Keratinocyte (primary cell): ENCODE measurements around the gene ITGAD. TPM values are rescaled to one million over a fixed set of nuclear protein-coding genes. Genes with fewer than 3 reads are reported as not detected.

Source experiments
- DNase-seq: peaks from one replicate; pipeline ENCODE4 v3.0.0-alpha.2; 2011; ENCODE audit warnings: low read depth, missing footprints, low spot score
- FAIRE-seq: peaks from 2 replicates; lab custom pipeline; 2011; peaks lifted over from hg19 to GRCh38; lab: Jason Lieb, UNC
- H2AFZ ChIP-seq: 2 replicates; pipeline ENCODE4 v1.6.0; 2012; ENCODE audit warnings: low read length, control low read depth, inconsistent platforms; ENCODE audit not compliant: control insufficient read depth
- H3K27ac ChIP-seq: 2 replicates; pipeline ENCODE4 v1.5.1; 2011; ENCODE audit warnings: low read length; ENCODE audit not compliant: control insufficient read depth, insufficient read depth
- H3K27me3 ChIP-seq: 3 replicates; pipeline ENCODE4 v1.6.0; 2011; ENCODE audit warnings: low read length; ENCODE audit not compliant: control insufficient read depth, insufficient read depth; ENCODE audit errors: extremely low read depth
- H3K36me3 ChIP-seq, 2 experiments: 2 replicates in 1 of 2; 3 replicates in 1 of 2; pipeline ENCODE4 v1.5.1; 2011; ENCODE audit warnings: low read length in 2 of 2, mild to moderate bottlenecking in 1 of 2; ENCODE audit not compliant: control insufficient read depth in 2 of 2, insufficient read depth in 2 of 2; ENCODE audit errors: extremely low read depth in 1 of 2
- H3K4me1 ChIP-seq: 3 replicates; pipeline ENCODE4 v1.5.1; 2011; ENCODE audit warnings: low read length; ENCODE audit not compliant: control insufficient read depth, insufficient read depth; ENCODE audit errors: extremely low read depth
- H3K4me2 ChIP-seq: 3 replicates; pipeline ENCODE4 v1.6.0; 2011; ENCODE audit warnings: low read depth, low read length; ENCODE audit not compliant: control insufficient read depth, insufficient read depth; ENCODE audit errors: extremely low read depth
- H3K4me3 ChIP-seq, 3 experiments: fragments of 200-600 bp in 1 of 3; sonication (generic) in 1 of 3; 2 replicates in 2 of 3; 3 replicates in 1 of 3; pipeline ENCODE4 v1.5.1; 2011 to 2016; ENCODE audit warnings: low read length in 3 of 3, mild to moderate bottlenecking in 3 of 3, control low read depth in 2 of 3, inconsistent platforms in 1 of 3, low read depth in 1 of 3, mixed read lengths in 1 of 3, mixed run types in 1 of 3, moderate library complexity in 1 of 3; ENCODE audit not compliant: control insufficient read depth in 2 of 3, insufficient read depth in 2 of 3; ENCODE audit errors: extremely low read depth in 1 of 3
- H3K79me2 ChIP-seq: 2 replicates; pipeline ENCODE4 v1.6.0; 2012; ENCODE audit warnings: low read length; ENCODE audit not compliant: control insufficient read depth, insufficient read depth
- H3K9ac ChIP-seq: 3 replicates; pipeline ENCODE4 v1.6.0; 2011; ENCODE audit warnings: low read length; ENCODE audit not compliant: control insufficient read depth, insufficient read depth; ENCODE audit errors: extremely low read depth
- H3K9me1 ChIP-seq: 3 replicates; pipeline ENCODE4 v1.6.0; 2011; ENCODE audit warnings: low read length; ENCODE audit not compliant: control insufficient read depth, insufficient read depth; ENCODE audit errors: extremely low read depth
- H3K9me3 ChIP-seq: 2 replicates; pipeline ENCODE4 v1.5.1; 2012; ENCODE audit warnings: low read depth, low read length; ENCODE audit not compliant: control insufficient read depth
- H4K20me1 ChIP-seq: 3 replicates; pipeline ENCODE4 v1.6.0; 2011; ENCODE audit warnings: low read length; ENCODE audit not compliant: control insufficient read depth, insufficient read depth; ENCODE audit errors: extremely low read depth
- EZH2 ChIP-seq: IDR thresholded peaks from one replicate; pipeline ENCODE4 v1.6.1; 2012; ENCODE audit warnings: inconsistent platforms, mild to moderate bottlenecking, low read length, moderate library complexity
- dilution Hi-C: fragments of 300-500 bp; cut with MboI; formaldehyde crosslinking; loops from one replicate; pipeline ENCODE4 v1.7.0; 2020; ENCODE audit warnings: low sequenced_read_pairs; ENCODE audit not compliant: extremely low pct_ligation_motif_present
- polyA plus RNA-seq, 5 experiments: library from polyadenylated mRNA; depleted of rRNA in 3 of 5; stranded (reverse) in 3 of 5; stranded (forward) in 1 of 5; unstranded in 1 of 5; fragments of >200 nt; gene quantifications; 1 replicate in 1 of 5; 2 replicates in 3 of 5; 3 replicates in 1 of 5; pipeline versions ENCODE4 v1.2.1 to v1.2.3, GENCODE V29; 2011 to 2012; ENCODE audit warnings: missing spikeins in 2 of 5, low read depth in 1 of 5, low replicate concordance in 1 of 5
- TF ChIP-seq, protein P1 (sequence below), 3 experiments: IDR thresholded peaks in 1 of 3; conservative IDR thresholded peaks in 1 of 3; optimal IDR thresholded peaks in 1 of 3; 2 replicates in 2 of 3; 3 replicates in 1 of 3; pipeline versions ENCODE3 to v1.5.1; 2011; ENCODE audit warnings: low read length in 3 of 3, mild to moderate bottlenecking in 3 of 3, moderate library complexity in 2 of 3, control low read depth in 1 of 3, inconsistent platforms in 1 of 3; ENCODE audit not compliant: insufficient read depth in 2 of 3; ENCODE audit errors: extremely low read depth in 1 of 3

The ITGAD gene
- polyA plus RNA-seq, 1 donor (not counting 4 experiments of a cell fraction or from before 2014, with no cell fraction given) = not detected

- Histone ChIP-seq H3K4me2 (no peak overlapping the region), H3K4me3 (no peak overlapping the region), H2AFZ (no peak overlapping the region), H4K20me1 (no peaks in the 10 kb centered on the region), H3K27ac (no peak overlapping the region), H3K9me1 (no peaks in the 10 kb centered on the region), H3K27me3 (no peaks in the 10 kb centered on the region), H3K36me3 (no peaks in the 10 kb centered on the region), H3K9me3 (no peaks in the 10 kb centered on the region), H3K79me2 (no peaks in the 10 kb centered on the region), H3K9ac (no peak overlapping the region), H3K4me1 (no peaks in the 10 kb centered on the region)
- no peak for TF ChIP-seq EZH2
- TF ChIP-seq, protein P1, sequence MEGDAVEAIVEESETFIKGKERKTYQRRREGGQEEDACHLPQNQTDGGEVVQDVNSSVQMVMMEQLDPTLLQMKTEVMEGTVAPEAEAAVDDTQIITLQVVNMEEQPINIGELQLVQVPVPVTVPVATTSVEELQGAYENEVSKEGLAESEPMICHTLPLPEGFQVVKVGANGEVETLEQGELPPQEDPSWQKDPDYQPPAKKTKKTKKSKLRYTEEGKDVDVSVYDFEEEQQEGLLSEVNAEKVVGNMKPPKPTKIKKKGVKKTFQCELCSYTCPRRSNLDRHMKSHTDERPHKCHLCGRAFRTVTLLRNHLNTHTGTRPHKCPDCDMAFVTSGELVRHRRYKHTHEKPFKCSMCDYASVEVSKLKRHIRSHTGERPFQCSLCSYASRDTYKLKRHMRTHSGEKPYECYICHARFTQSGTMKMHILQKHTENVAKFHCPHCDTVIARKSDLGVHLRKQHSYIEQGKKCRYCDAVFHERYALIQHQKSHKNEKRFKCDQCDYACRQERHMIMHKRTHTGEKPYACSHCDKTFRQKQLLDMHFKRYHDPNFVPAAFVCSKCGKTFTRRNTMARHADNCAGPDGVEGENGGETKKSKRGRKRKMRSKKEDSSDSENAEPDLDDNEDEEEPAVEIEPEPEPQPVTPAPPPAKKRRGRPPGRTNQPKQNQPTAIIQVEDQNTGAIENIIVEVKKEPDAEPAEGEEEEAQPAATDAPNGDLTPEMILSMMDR (optimal IDR thresholded peaks at IDR 0.05 in 1 of 3, IDR thresholded peaks at IDR 0.05 in 1 of 3, conservative IDR thresholded peaks at IDR 0.05 in 1 of 3; ENCODE audit: extremely low read depth in 1 of 3, insufficient read depth in 2 of 3, low read length in 3 of 3) = no peak
- dilution Hi-C loops = no loop called here
- DNase-seq (no peak), FAIRE-seq (no peak)
Observed at GRCh38 chr16:31360251-31360650, 32.9 kb upstream of the ITGAD start.

GRCh38 chr16:31361201-31362110 lies 31.7 kb upstream of the ITGAD start:
- no peaks in the 10 kb centered on the region for H3K27me3 ChIP-seq
- TF ChIP-seq EZH2 = no peak
- TF ChIP-seq, protein P1 (optimal IDR thresholded peaks at IDR 0.05 in 1 of 3, IDR thresholded peaks at IDR 0.05 in 1 of 3, conservative IDR thresholded peaks at IDR 0.05 in 1 of 3; ENCODE audit: extremely low read depth in 1 of 3, insufficient read depth in 2 of 3, low read length in 3 of 3) = no peak
- dilution Hi-C loops = no loop called here
- no peaks in the 10 kb centered on the region for H3K9me3 ChIP-seq
- no peak overlapping the region for H3K4me2 ChIP-seq
- no peak for DNase-seq
- H3K79me2 ChIP-seq = no peaks in the 10 kb centered on the region
- no peak overlapping the region for H3K4me3 ChIP-seq
- no peak overlapping the region for H3K27ac ChIP-seq
- no peaks in the 10 kb centered on the region for H3K36me3 ChIP-seq
- no peaks in the 10 kb centered on the region for H3K4me1 ChIP-seq
- H2AFZ ChIP-seq = no peak overlapping the region
- FAIRE-seq = no peak
- H3K9ac ChIP-seq = no peak overlapping the region
- H4K20me1 ChIP-seq = no peaks in the 10 kb centered on the region
- H3K9me1 ChIP-seq = no peaks in the 10 kb centered on the region
